DND-41 (cell line): ENCODE results near the gene TNS3.

Experiments
- CTCF ChIP-seq: IDR thresholded peaks from 2 replicates; pipeline ENCODE4 v1.5.1; 2012; ENCODE audit warnings: borderline replicate concordance, low read length, moderate library complexity, mild to moderate bottlenecking; ENCODE audit not compliant: poor library complexity, severe bottlenecking; ENCODE audit errors: extremely low read depth
- EZH2 ChIP-seq: IDR thresholded peaks from 3 replicates; pipeline ENCODE4 v1.6.1; 2012; ENCODE audit warnings: borderline replicate concordance, low read depth, mild to moderate bottlenecking, moderate library complexity, low read length, inconsistent platforms; ENCODE audit not compliant: severe bottlenecking

GRCh38 chr7:47597379-47597778, 15.5 kb upstream of the TNS3 start:
- no peak for TF ChIP-seq CTCF
- no peak for TF ChIP-seq EZH2
